ENCODE results near the gene INPP4A.

Gene INPP4A

GRCh38 chr2:98458207-98458606, 13.5 kb downstream of the INPP4A start:
- H3K27ac ChIP-seq: no peak overlapping the region
- TF ChIP-seq, protein P1, sequence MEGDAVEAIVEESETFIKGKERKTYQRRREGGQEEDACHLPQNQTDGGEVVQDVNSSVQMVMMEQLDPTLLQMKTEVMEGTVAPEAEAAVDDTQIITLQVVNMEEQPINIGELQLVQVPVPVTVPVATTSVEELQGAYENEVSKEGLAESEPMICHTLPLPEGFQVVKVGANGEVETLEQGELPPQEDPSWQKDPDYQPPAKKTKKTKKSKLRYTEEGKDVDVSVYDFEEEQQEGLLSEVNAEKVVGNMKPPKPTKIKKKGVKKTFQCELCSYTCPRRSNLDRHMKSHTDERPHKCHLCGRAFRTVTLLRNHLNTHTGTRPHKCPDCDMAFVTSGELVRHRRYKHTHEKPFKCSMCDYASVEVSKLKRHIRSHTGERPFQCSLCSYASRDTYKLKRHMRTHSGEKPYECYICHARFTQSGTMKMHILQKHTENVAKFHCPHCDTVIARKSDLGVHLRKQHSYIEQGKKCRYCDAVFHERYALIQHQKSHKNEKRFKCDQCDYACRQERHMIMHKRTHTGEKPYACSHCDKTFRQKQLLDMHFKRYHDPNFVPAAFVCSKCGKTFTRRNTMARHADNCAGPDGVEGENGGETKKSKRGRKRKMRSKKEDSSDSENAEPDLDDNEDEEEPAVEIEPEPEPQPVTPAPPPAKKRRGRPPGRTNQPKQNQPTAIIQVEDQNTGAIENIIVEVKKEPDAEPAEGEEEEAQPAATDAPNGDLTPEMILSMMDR (conservative IDR thresholded peaks at IDR 0.05): no peak

- H3K27ac ChIP-seq: no peak overlapping the region
- TF ChIP-seq, protein P1 (conservative IDR thresholded peaks at IDR 0.05): no peak
These were observed 14.2 kb downstream of the INPP4A start for GRCh38 chr2:98458667-98459380.

GRCh38 chr2:98459496-98460175, 15.0 kb downstream of the INPP4A start:
- no peak overlapping the region for H3K27ac ChIP-seq
- TF ChIP-seq, protein P1 (conservative IDR thresholded peaks at IDR 0.05): no peak

DNA sequence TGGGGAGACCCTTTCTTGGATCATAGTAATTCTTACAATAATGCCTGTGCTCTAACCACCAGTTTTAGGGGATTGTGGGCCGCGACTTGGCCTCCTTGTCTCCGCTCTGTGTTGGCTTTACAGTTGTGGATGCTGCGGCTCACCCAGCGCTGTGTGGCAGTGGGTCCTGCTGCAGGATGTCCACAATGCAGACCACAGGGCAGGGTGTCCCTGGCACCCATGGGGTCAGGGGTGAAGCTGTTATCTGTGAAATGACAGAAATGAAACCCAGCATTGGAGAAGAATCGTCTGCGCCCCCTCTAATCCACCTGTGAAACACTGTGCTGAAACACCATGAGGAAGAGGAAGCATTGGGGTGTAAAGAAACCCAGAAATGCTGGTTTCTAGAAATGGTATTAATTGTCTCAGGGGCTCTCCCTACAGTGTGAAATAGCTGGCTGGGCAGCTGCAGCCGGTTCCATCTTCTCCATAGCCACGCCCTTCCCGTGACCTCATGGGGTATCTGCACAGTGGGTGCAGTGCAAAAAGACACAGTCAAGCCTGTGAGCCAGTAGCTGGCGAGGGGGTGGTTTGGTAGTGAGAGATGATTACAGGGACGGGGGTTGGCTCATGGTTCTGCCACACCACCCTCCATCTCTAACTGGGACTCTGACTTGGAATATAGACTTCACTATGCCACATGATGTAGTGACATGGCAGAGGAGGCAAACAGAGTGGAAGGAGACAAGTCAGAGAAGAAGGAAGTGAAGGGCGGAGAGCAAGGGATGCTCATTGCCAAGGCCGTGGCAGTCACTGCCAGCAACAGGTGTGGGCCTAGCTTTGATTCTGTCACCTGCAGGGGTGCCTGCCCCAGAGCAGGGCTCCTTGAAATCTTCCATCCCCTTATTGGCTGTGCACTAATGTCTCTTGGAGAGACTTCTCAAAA, 16.2 kb downstream of the INPP4A start:
- TF ChIP-seq, protein P1 (conservative IDR thresholded peaks at IDR 0.05): no peak
- H3K27ac ChIP-seq: no peak overlapping the region

- TF ChIP-seq, protein P1 (conservative IDR thresholded peaks at IDR 0.05): no peak
- H3K27ac ChIP-seq: no peak overlapping the region
These were observed 16.9 kb downstream of the INPP4A start for GRCh38 chr2:98461498-98462049.

GRCh38 chr2:98463081-98463481, 18.4 kb downstream of the INPP4A start:
- no peak overlapping the region for H3K27ac ChIP-seq
- TF ChIP-seq, protein P1 (conservative IDR thresholded peaks at IDR 0.05): no peak
